ENCODE data around the gene TNFRSF13B. TPM values are rescaled to one million over a fixed set of nuclear protein-coding genes. Genes with fewer than 3 reads are reported as not detected.

Gene TNFRSF13B

GRCh38 chr17:16889088-16889465 lies 82.8 kb downstream of the TNFRSF13B start:
- no peak overlapping the region for H3K27ac ChIP-seq (ENCODE audit: low read length, poor library complexity, severe bottlenecking)
- no peaks in the 10 kb centered on the region for H3K36me3 ChIP-seq (ENCODE audit: control insufficient read depth in 1 of 2, insufficient read depth in 2 of 2, low read depth in 1 of 2, low read length in 2 of 2)
- no peak overlapping the region for H2AFZ ChIP-seq (ENCODE audit: low read depth, low read length)
- H3K4me1 ChIP-seq (ENCODE audit: control insufficient read depth, insufficient read depth, low read depth, low read length): no peaks in the 10 kb centered on the region
- 81% methylated on average over 5 of the region's 5 CpGs for WGBS
- DNase-seq: no peak
- H3K14ac ChIP-seq (ENCODE audit: low read length in 2 of 2): no peak overlapping the region
- no peak overlapping the region for H2BK5ac ChIP-seq (ENCODE audit: low read depth, low read length, poor library complexity, severe bottlenecking)
- no peak overlapping the region for H3K9ac ChIP-seq (ENCODE audit: low read length)
- no peak overlapping the region for H4K91ac ChIP-seq (ENCODE audit: low read length)
- H3K27me3 ChIP-seq (ENCODE audit: control insufficient read depth in 1 of 2, insufficient read depth in 1 of 2, low read length in 2 of 2): peaks cover 0 to 11% of the 10 kb centered on the region in 2 experiments
- H3K9me3 ChIP-seq (ENCODE audit: control insufficient read depth, low read length): no peaks in the 10 kb centered on the region
- H3K79me1 ChIP-seq (replicated peaks; ENCODE audit: low read length, poor library complexity, severe bottlenecking): no peaks in the 10 kb centered on the region
- no peak overlapping the region for H3K23ac ChIP-seq (ENCODE audit: low read length in 2 of 2)
- H2BK12ac ChIP-seq (ENCODE audit: low read length in 2 of 2): no peak overlapping the region
- no peak overlapping the region for H4K8ac ChIP-seq (ENCODE audit: low read length)
- H3K18ac ChIP-seq (ENCODE audit: low read depth in 1 of 2, low read length in 2 of 2): no peak overlapping the region
- H2BK120ac ChIP-seq (ENCODE audit: low read depth, low read length): no peak overlapping the region
- H3K4ac ChIP-seq (ENCODE audit: low read depth in 1 of 2, low read length in 2 of 2): no peak overlapping the region
- H3K4me3 ChIP-seq (ENCODE audit: insufficient read depth in 1 of 2, low read depth in 1 of 2, low read length in 2 of 2): no peak overlapping the region
- H2BK15ac ChIP-seq (ENCODE audit: low read depth, poor library complexity, severe bottlenecking): no peak overlapping the region
- no peak overlapping the region for H3K4me2 ChIP-seq (ENCODE audit: low read length, poor library complexity, severe bottlenecking)
- H2AK5ac ChIP-seq (ENCODE audit: low read length, severe bottlenecking): no peak overlapping the region

Small RNAs within 50 kb of the gene (small RNA-seq; reads per million reads assigned to genes)
- gene AL353996.1 (ENCODE audit: low read depth): not detected

All from mesenchymal stem cell (in vitro differentiated cells and primary cell).